ENCODE data around the gene OTOR. TPM values are rescaled to one million over a fixed set of nuclear protein-coding genes. Genes with fewer than 3 reads are reported as not detected.

Gene OTOR
- total and polyA plus RNA-seq, 2 of the 13 experiments (the other 11 are each of a cell fraction or from before 2014, with no cell fraction given): not detected

DNA sequence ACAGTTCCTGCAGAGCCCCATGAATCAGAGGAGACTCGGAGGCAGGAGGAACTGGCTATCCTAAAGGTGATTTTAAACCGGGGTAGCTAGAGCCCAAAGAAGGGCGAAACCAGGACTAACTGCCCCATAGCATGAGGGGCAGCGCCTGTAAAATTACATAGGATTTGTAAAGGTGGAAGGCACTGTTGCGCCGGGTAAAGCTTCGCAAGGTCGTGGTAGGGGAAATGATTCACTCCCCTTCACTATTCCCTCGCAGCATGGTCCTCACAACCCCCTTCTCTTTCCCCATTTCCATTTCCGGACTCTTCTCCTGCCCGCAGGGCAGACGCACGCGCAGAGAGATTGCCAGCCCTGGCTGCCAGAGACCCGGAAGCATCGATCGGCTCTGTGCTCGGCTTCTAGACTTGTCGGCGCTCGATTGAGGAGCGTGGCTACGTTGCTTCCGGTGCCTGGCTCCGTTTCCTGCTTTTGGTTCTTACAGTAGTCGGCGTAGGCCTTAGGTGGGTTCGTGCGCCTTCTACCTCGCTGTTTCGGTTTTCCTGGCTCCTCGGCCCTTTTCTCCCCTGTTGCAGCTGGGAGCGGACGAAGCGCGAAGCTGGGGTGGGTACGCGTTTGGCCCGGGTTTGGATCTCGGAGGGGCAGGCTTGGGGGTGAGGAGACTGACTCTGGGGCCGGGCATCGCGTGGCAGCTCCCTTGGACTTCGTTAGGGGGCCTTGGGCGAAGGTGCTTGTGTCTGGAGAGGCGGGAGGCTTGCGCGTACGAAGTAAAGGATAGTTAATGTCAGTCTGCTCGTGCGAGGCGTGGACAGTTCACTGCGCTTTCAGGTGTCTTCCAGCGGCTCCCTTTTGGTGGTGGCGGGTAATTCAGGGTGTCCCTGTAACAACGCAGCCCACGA is 18.3 kb upstream of the OTOR start, which contains the start of gene SNRPB2 (continued):
- TF ChIP-seq, protein P1, sequence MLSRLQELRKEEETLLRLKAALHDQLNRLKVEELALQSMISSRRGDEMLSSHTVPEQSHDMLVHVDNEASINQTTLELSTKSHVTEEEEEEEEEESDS (CRISPR knock-in tag; IDR thresholded peaks at IDR 0.05; ENCODE audit: borderline replicate concordance): no peak
- TF ChIP-seq, protein P2, sequence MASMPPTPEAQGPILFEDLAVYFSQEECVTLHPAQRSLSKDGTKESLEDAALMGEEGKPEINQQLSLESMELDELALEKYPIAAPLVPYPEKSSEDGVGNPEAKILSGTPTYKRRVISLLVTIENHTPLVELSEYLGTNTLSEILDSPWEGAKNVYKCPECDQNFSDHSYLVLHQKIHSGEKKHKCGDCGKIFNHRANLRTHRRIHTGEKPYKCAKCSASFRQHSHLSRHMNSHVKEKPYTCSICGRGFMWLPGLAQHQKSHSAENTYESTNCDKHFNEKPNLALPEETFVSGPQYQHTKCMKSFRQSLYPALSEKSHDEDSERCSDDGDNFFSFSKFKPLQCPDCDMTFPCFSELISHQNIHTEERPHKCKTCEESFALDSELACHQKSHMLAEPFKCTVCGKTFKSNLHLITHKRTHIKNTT (CRISPR knock-in tag; IDR thresholded peaks at IDR 0.05): no peak
- peak; percentile 98 for TF ChIP-seq FIP1L1 (IDR thresholded peaks at IDR 0.05; ENCODE audit: borderline replicate concordance, insufficient read depth, low read depth, low read length)
- TF ChIP-seq, protein P3, sequence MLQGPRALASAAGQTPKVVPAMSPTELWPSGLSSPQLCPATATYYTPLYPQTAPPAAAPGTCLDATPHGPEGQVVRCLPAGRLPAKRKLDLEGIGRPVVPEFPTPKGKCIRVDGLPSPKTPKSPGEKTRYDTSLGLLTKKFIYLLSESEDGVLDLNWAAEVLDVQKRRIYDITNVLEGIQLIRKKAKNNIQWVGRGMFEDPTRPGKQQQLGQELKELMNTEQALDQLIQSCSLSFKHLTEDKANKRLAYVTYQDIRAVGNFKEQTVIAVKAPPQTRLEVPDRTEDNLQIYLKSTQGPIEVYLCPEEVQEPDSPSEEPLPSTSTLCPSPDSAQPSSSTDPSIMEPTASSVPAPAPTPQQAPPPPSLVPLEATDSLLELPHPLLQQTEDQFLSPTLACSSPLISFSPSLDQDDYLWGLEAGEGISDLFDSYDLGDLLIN (CRISPR knock-in tag; IDR thresholded peaks at IDR 0.05; ENCODE audit: borderline replicate concordance): 0 out of 2 replicates have a peak, but pooled peaks have one; percentile 5
- peak; percentile 98; the same call in 1 of the 2 replicates for TF ChIP-seq PCBP1 (IDR thresholded peaks at IDR 0.05; ENCODE audit: borderline replicate concordance, low read depth, low read length)
- 0 out of 2 replicates have a peak, but pooled peaks have one; percentile 95 for TF ChIP-seq ZNF577 (CRISPR knock-in tag; IDR thresholded peaks at IDR 0.05; ENCODE audit: borderline replicate concordance, low read depth)
- TF ChIP-seq, protein P4, sequence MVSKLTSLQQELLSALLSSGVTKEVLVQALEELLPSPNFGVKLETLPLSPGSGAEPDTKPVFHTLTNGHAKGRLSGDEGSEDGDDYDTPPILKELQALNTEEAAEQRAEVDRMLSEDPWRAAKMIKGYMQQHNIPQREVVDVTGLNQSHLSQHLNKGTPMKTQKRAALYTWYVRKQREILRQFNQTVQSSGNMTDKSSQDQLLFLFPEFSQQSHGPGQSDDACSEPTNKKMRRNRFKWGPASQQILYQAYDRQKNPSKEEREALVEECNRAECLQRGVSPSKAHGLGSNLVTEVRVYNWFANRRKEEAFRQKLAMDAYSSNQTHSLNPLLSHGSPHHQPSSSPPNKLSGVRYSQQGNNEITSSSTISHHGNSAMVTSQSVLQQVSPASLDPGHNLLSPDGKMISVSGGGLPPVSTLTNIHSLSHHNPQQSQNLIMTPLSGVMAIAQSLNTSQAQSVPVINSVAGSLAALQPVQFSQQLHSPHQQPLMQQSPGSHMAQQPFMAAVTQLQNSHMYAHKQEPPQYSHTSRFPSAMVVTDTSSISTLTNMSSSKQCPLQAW (CRISPR knock-in tag; IDR thresholded peaks at IDR 0.05): peak; percentile 99
- peak; percentile 98 for TF ChIP-seq SMAD1 (CRISPR knock-in tag; IDR thresholded peaks at IDR 0.05; ENCODE audit: borderline replicate concordance, low read depth)
- peak; percentile 85 for TF ChIP-seq RXRA (CRISPR knock-in tag; IDR thresholded peaks at IDR 0.05)
- TF ChIP-seq SP4 (CRISPR knock-in tag; IDR thresholded peaks at IDR 0.05): peak; percentile 91
- TF ChIP-seq, protein P5, sequence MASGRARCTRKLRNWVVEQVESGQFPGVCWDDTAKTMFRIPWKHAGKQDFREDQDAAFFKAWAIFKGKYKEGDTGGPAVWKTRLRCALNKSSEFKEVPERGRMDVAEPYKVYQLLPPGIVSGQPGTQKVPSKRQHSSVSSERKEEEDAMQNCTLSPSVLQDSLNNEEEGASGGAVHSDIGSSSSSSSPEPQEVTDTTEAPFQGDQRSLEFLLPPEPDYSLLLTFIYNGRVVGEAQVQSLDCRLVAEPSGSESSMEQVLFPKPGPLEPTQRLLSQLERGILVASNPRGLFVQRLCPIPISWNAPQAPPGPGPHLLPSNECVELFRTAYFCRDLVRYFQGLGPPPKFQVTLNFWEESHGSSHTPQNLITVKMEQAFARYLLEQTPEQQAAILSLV (CRISPR knock-in tag; IDR thresholded peaks at IDR 0.05; ENCODE audit: borderline replicate concordance): peak; percentile 99
- TF ChIP-seq FOXM1 (CRISPR knock-in tag; IDR thresholded peaks at IDR 0.05): no peak; the same call in 1 of the 2 replicates
- TF ChIP-seq PCBP2 (optimal IDR thresholded peaks at IDR 0.05; ENCODE audit: low read depth, low read length, poor library complexity, severe bottlenecking): peak; percentile 94
- TF ChIP-seq, protein P6, sequence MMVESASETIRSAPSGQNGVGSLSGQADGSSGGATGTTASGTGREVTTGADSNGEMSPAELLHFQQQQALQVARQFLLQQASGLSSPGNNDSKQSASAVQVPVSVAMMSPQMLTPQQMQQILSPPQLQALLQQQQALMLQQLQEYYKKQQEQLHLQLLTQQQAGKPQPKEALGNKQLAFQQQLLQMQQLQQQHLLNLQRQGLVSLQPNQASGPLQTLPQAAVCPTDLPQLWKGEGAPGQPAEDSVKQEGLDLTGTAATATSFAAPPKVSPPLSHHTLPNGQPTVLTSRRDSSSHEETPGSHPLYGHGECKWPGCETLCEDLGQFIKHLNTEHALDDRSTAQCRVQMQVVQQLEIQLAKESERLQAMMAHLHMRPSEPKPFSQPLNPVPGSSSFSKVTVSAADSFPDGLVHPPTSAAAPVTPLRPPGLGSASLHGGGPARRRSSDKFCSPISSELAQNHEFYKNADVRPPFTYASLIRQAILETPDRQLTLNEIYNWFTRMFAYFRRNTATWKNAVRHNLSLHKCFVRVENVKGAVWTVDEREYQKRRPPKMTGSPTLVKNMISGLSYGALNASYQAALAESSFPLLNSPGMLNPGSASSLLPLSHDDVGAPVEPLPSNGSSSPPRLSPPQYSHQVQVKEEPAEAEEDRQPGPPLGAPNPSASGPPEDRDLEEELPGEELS (CRISPR knock-in tag; IDR thresholded peaks at IDR 0.05): peak; percentile 77; the same call in 1 of the 2 replicates
- peak; percentile 70 for TF ChIP-seq ZKSCAN1 (IDR thresholded peaks at IDR 0.05; ENCODE audit: low read length)
- peak; percentile 100 for TF ChIP-seq KMT2B (CRISPR knock-in tag; IDR thresholded peaks at IDR 0.05)
- TF ChIP-seq KLF12 (CRISPR knock-in tag; IDR thresholded peaks at IDR 0.05; ENCODE audit: borderline replicate concordance): peak; percentile 86
- TF ChIP-seq BHLHE40 (IDR thresholded peaks at IDR 0.05; ENCODE audit: low read length): peak; percentile 45
- TF ChIP-seq MXI1 (IDR thresholded peaks at IDR 0.05; ENCODE audit: borderline replicate concordance, low read depth, low read length): peak; percentile 78; the same call in 2 of the 3 replicates
- peak; percentile 56; the same call in 1 of the 2 replicates for TF ChIP-seq ZBTB3 (CRISPR knock-in tag; IDR thresholded peaks at IDR 0.05; ENCODE audit: borderline replicate concordance, low read depth)

All from HepG2 (cell line).